WERI-Rb-1 (cell line): Measurements from ENCODE around the gene SLC25A41.

Source experiments
- DNase-seq: peaks from one replicate; pipeline ENCODE4 v3.0.0-alpha.2; 2020
- H3K27ac ChIP-seq: fragments of 250-450 bp; sonication (Bioruptor Pico); 2 replicates; pipeline ENCODE4 v1.5.1; 2020; ENCODE audit warnings: mild to moderate bottlenecking, moderate library complexity
- H3K27me3 ChIP-seq: fragments of 250-450 bp; sonication (Bioruptor Pico); 2 replicates; pipeline ENCODE4 v1.5.1; 2021; ENCODE audit warnings: mild to moderate bottlenecking, low read depth, moderate library complexity; ENCODE audit not compliant: insufficient read depth, severe bottlenecking
- H3K36me3 ChIP-seq: fragments of 250-450 bp; sonication (Bioruptor Pico); 2 replicates; pipeline ENCODE4 v1.5.1; 2020; ENCODE audit warnings: mild to moderate bottlenecking, moderate library complexity
- H3K4me3 ChIP-seq: 2 replicates; pipeline ENCODE4 v1.5.1; 2011; ENCODE audit warnings: low read depth, mild to moderate bottlenecking, control low read depth, low read length
- H3K9me3 ChIP-seq: fragments of 250-450 bp; sonication (Bioruptor Pico); 2 replicates; pipeline ENCODE4 v1.5.1; 2021; ENCODE audit warnings: mild to moderate bottlenecking, moderate library complexity; ENCODE audit not compliant: severe bottlenecking
- TF ChIP-seq, protein P1 (sequence below): IDR thresholded peaks from 2 replicates; pipeline ENCODE4 v1.5.1; 2011; ENCODE audit warnings: low read depth, mild to moderate bottlenecking, control low read depth, inconsistent platforms, low read length

Gene SLC25A41

DNA sequence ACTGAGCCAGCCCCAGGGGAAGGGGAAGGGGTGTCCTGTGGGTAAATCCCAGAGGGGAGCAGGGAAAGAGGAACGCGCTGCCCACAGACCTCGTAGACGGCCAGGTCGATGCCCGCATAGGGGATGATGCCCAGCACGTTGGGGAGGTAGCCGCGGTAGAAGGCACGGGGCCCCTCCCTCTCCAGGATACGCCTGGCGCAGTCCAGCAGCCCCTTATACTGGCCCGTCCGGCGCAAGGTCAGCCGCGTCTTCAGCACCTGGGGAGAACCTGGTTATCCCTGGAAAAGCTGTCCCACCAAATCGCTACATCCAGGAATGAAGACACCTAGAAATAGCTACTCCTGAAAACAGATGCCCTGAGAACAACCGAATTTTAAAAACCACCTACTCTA is 18.7 kb upstream of the SLC25A41 start:
- no peaks in the 10 kb centered on the region for H3K27me3 ChIP-seq
- peaks cover 11% of the 10 kb centered on the region for H3K9me3 ChIP-seq
- H3K36me3 ChIP-seq = peaks cover 34% of the 10 kb centered on the region
- TF ChIP-seq, protein P1, sequence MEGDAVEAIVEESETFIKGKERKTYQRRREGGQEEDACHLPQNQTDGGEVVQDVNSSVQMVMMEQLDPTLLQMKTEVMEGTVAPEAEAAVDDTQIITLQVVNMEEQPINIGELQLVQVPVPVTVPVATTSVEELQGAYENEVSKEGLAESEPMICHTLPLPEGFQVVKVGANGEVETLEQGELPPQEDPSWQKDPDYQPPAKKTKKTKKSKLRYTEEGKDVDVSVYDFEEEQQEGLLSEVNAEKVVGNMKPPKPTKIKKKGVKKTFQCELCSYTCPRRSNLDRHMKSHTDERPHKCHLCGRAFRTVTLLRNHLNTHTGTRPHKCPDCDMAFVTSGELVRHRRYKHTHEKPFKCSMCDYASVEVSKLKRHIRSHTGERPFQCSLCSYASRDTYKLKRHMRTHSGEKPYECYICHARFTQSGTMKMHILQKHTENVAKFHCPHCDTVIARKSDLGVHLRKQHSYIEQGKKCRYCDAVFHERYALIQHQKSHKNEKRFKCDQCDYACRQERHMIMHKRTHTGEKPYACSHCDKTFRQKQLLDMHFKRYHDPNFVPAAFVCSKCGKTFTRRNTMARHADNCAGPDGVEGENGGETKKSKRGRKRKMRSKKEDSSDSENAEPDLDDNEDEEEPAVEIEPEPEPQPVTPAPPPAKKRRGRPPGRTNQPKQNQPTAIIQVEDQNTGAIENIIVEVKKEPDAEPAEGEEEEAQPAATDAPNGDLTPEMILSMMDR = no peak
- H3K27ac ChIP-seq = no peak overlapping the region
- no peak for DNase-seq
- H3K4me3 ChIP-seq = no peak overlapping the region

DNA sequence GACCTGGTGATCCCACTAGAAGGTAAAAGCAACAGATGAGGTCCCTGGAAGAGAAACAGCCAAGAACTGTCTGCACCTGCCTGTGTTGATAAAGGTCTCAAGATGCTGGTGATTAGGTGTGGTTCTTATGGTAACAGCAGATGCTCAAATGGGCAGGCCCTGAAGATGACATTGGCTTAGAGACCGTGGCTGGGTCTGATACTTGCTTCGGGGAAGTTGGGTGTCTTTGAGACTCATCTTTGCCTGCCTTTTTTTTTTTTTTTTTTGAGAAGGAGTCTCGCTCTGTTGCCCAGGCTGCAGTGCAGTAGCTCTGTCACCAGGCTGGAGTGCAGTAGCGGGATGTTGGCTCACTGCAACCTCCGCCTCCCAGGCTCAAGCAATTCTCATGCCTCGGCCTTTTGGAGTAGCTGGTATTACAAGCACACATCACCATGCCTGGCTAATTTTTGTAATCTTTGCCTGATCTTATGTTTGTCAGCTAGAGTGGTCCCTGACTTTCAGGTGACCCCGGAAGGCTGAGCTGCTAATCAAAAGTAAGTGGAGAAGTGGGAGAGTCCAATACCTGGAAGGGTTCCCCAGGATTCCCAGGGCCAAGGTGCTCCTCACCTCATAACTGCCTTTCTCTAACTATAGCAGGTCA is 18.1 kb upstream of the SLC25A41 start:
- Histone ChIP-seq H3K27ac (no peak overlapping the region), H3K27me3 (no peaks in the 10 kb centered on the region), H3K36me3 (peaks cover 34% of the 10 kb centered on the region), H3K4me3 (no peak overlapping the region), H3K9me3 (peaks cover 11% of the 10 kb centered on the region)
- TF ChIP-seq, protein P1 = no peak
- DNase-seq = no peak

DNA sequence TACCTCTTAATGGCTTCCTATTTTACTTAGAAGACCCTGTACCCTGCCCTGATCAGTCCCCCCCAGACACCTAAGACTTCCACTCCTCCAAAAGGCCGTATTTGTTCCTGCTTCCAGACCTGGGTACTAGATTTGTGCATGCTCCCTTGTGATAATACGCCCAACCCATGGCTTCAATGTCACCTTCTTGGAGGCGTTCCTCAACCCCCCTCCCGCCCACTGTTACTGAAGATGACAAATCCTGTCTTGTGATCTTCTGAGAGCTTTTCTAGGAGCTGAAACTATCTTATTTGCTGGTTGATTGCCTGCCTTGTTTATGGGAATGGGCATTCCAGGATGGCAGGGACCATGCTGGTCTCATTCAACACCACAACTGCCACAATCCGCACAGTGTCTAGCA is 16.6 kb upstream of the SLC25A41 start:
- no peak overlapping the region for H3K4me3 ChIP-seq
- TF ChIP-seq, protein P1 = no peak
- H3K27ac ChIP-seq = no peak overlapping the region
- no peak for DNase-seq
- H3K27me3 ChIP-seq = no peaks in the 10 kb centered on the region
- H3K9me3 ChIP-seq = peaks cover 11% of the 10 kb centered on the region
- H3K36me3 ChIP-seq = peaks cover 29% of the 10 kb centered on the region

DNA sequence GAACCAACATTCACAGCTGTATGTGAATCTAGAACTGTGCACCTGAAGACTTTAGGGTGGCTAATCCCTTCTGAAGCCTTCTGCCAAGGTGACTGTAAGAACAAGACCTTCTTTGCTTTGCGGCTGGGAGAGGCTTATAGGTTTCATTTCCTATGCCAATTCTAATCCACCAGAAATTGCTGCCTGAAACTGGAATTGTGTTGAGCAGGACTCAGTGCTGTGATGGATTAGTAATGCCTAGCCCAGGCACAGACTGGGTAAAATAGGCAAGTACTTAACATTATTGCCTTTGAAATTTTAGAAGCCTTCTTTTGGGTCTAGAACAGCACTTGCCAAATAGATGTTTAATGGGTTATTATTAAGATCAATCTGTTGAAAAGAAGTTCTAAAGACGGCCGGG is 14.5 kb upstream of the SLC25A41 start:
- no peaks in the 10 kb centered on the region for H3K27me3 ChIP-seq
- no peak overlapping the region for H3K4me3 ChIP-seq
- peak overlapping the region; percentile 30; the same call in 1 of the 2 replicates for H3K27ac ChIP-seq
- TF ChIP-seq, protein P1 = no peak
- H3K36me3 ChIP-seq = peaks cover 10% of the 10 kb centered on the region
- no peaks in the 10 kb centered on the region for H3K9me3 ChIP-seq
- peak; percentile 49 for DNase-seq

DNA sequence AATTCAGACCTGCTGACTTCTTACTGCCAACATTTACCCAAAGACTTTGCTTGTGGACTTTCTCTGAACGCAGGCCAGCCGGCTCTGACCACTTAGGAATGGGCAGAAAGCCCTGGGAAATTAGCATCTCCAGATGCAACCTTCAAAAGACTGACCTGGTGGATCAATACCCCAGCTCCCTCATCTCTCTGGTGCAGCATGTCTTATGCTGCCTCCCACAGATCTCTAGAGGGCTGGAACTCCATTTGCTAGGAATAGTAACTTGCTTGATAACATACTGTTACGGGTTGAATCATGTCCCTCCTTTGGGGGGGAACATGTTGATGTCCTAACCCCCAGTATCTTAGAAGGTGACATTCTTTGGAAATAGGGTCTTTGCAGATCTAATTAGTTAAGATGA is 12.9 kb upstream of the SLC25A41 start:
- TF ChIP-seq, protein P1 = no peak
- no peak for DNase-seq
- Histone ChIP-seq H3K27me3 (no peaks in the 10 kb centered on the region), H3K27ac (no peak overlapping the region), H3K4me3 (no peak overlapping the region), H3K9me3 (no peaks in the 10 kb centered on the region), H3K36me3 (peaks cover 5% of the 10 kb centered on the region)

DNA sequence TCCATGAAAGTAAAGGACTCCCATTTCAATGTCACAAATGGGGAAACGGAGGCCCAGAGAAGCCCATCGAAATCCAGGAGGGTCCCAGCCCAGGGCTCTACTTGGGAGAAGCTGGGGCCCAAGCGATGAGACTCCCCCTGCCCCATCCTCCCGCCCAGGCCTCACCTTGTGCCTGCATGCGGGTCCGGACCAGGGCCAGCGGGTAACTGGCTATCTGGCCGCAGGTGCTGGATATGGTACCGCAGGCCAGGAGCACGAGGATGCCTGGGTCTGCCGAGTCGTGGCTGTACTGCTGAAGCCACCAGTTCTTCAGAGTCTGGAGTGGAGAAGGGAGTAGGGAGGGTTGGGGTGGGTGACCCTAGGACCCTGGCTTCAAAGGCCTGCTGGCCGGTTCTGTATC is 10.4 kb upstream of the SLC25A41 start:
- H3K36me3 ChIP-seq = peaks cover 5% of the 10 kb centered on the region; the same call in 1 of the 2 replicates
- no peak overlapping the region for H3K4me3 ChIP-seq
- DNase-seq = no peak
- H3K27me3 ChIP-seq = no peaks in the 10 kb centered on the region
- TF ChIP-seq, protein P1 = no peak
- H3K27ac ChIP-seq = no peak overlapping the region
- no peaks in the 10 kb centered on the region for H3K9me3 ChIP-seq
